Cardiac fibroblast (primary cell): ENCODE data around the gene NKPD1.

Experiments
- DNase-seq, 2 donors: peaks; one replicate each; pipeline versions ENCODE4 v3.0.0 to v3.0.0-alpha.2; 2010; ENCODE audit warnings: low read depth in 2 of 2
- H3K4me3 ChIP-seq, 2 donors: replicated peaks in 1 of 2; 1 replicate in 1 of 2; 2 replicates in 1 of 2; pipeline ENCODE4 v1.5.1; 2011; ENCODE audit warnings: low read depth in 2 of 2, low read length in 2 of 2, mild to moderate bottlenecking in 2 of 2, moderate library complexity in 1 of 2
- TF ChIP-seq, protein P1 (sequence below): IDR thresholded peaks from one replicate; pipeline ENCODE4 v1.5.1; 2011; ENCODE audit warnings: low read depth, mild to moderate bottlenecking, low read length, inconsistent platforms

Gene NKPD1

GRCh38 chr19:45168767-45169351 is 8.1 kb upstream of the NKPD1 start:
- DNase-seq, result no peak
- TF ChIP-seq, protein P1, sequence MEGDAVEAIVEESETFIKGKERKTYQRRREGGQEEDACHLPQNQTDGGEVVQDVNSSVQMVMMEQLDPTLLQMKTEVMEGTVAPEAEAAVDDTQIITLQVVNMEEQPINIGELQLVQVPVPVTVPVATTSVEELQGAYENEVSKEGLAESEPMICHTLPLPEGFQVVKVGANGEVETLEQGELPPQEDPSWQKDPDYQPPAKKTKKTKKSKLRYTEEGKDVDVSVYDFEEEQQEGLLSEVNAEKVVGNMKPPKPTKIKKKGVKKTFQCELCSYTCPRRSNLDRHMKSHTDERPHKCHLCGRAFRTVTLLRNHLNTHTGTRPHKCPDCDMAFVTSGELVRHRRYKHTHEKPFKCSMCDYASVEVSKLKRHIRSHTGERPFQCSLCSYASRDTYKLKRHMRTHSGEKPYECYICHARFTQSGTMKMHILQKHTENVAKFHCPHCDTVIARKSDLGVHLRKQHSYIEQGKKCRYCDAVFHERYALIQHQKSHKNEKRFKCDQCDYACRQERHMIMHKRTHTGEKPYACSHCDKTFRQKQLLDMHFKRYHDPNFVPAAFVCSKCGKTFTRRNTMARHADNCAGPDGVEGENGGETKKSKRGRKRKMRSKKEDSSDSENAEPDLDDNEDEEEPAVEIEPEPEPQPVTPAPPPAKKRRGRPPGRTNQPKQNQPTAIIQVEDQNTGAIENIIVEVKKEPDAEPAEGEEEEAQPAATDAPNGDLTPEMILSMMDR, result no peak
- no peak overlapping the region for H3K4me3 ChIP-seq

DNA sequence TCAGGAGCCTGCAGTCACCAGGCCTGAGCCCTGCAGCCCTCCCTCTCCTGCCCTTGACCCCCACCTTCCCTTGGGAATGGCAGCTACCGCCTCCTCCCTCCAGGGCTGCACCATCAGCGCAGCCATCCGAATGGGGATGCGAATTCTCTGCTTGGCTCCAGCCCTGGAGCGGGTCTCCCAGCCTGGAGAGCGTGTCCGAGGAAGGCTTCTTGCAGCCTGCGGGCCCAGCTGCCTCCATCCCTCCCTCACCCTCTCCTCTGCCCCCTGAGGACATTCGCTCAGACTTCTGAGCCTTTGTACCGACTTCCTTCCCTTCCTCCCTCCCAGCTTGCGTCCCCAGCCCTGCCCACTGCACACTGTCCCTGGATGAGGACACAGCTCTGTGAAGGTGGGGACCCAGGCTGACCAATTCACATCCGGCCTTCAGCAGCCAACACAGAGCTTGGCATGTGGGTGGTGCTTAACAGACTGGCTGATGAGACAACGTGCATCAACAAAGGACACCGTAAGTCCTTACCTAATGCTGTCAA is 6.0 kb upstream of the NKPD1 start:
- DNase-seq, result peak in 1 of 2 donors; percentile 22
- no peak overlapping the region for H3K4me3 ChIP-seq
- TF ChIP-seq, protein P1, result no peak

DNA sequence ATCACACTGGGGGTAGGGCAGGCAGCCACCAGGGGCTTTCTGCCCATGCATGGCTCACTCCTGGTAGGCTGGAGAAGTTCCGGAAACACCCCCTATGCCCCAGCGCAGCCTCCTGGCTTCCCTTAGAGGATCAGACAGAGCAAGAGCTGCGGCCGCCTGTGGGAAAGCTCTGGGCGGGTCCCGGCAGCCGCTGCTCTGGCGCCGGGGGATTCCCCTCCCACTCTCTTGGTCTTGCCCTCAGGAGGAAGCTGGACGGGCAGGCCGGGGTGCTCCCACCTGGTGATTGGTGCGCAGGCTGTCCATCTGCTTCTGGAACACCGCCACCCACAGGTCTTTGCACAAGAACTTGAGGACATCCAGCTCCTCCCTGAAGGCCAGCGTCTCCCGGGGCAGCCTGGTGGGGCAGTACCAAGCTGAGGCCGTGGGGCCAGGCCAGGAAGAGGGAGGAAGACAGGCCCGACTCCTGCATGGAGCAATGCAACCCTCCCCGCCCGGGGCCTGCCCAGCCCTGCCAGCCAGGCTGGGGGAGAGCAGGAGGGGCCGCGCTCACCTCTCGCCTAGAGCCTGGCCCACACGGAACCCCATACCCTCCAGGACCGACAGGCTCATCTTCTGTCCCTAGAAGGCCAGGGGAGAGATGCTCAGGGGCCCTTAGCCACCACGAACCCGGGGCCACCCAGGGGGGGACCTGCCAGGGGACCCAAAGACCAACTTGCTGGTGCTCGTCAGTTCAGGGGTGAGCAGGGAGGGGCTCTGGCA is 4.0 kb upstream of the NKPD1 start:
- DNase-seq, result peak; percentile 67 to 85

GRCh38 chr19:45163751-45164460 is 3.1 kb upstream of the NKPD1 start:
- TF ChIP-seq, protein P1, result no peak
- no peak for DNase-seq
- no peak overlapping the region for H3K4me3 ChIP-seq

More for the DNA sequence above, 4.0 kb upstream of the NKPD1 start:
- TF ChIP-seq, protein P1, result no peak
- H3K4me3 ChIP-seq, result no peak overlapping the region

DNA sequence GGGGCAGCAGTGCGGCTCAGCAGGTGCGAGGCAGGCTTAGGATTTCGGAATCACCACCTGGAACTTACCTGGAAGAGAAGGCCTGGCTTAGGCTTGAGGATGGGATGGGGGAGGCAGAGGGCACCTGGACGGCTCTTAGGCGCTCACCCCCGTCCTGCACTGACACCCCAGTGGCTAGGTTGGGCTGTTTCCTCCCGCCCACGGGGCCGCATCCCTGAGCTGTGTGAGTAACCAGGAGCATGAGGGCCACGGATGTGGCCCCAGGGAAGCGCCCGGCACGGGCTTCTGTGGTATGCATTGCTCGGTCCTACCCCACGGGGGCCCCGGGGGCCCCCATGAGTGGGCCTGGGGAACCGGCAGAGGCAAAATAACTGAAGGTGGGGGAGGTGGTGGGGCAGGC is 2.4 kb upstream of the NKPD1 start:
- no peak for DNase-seq
- TF ChIP-seq, protein P1, result no peak

DNA sequence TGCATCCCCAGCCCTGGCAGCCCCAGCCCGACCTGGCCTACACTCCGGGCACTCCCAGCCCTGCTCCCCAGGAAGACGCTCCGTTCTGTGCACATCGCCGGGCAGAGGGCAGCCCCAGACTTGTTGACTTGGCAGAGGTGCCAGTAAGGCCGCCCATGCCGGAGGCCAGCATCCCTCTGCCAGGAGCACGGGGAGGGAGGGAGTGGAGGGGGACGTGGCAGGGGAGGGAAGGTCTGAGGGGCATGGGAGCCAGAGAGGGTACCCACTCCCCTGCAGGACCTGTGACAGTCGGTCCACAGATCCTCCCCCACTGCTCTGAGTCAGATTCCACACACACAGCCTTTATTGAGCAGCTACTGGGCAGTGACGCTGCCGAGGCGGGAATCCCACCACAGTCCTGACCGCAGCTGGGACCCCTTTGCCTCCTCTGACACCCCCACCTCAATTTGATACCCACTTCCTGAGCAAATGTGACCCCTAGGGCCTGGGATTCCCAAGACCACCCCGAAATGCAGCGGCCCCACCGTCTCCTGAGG is 1.9 kb upstream of the NKPD1 start:
- TF ChIP-seq, protein P1, result no peak
- no peak for DNase-seq
- H3K4me3 ChIP-seq, result no peak overlapping the region

More for the DNA sequence above, 2.4 kb upstream of the NKPD1 start:
- H3K4me3 ChIP-seq, result no peak overlapping the region
